ENCODE data around the gene CRISPLD2.
"Not testable (repeated sequence)": the region's sequence is repeated elsewhere in the genome, so short reads cannot be mapped to it uniquely, and the experiment has no call there.

The CRISPLD2 gene

DNA sequence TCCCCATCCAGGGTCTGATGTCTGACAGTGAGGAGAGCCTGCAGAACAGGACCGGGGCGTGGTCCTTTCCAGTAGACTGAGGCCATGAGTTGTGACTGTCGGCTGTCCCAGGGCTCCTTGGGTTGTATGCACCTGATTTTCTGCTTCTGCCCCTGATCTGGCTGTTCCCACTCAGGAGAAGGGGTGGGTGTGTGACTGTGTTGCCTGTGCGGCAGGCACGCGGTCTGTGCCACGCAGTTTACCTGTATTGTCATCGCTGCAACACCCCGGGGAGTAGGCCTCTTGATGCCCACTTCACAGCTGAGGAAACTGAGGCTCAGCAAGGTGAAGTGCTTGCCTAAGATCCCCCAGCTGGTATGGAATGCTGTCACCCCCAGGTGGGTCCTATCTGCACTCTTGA lies 1.4 kb downstream of the CRISPLD2 start:
- no peak for DNase-seq (ENCODE audit: extremely low read depth in 1 of 2, low read depth in 1 of 2)

DNA sequence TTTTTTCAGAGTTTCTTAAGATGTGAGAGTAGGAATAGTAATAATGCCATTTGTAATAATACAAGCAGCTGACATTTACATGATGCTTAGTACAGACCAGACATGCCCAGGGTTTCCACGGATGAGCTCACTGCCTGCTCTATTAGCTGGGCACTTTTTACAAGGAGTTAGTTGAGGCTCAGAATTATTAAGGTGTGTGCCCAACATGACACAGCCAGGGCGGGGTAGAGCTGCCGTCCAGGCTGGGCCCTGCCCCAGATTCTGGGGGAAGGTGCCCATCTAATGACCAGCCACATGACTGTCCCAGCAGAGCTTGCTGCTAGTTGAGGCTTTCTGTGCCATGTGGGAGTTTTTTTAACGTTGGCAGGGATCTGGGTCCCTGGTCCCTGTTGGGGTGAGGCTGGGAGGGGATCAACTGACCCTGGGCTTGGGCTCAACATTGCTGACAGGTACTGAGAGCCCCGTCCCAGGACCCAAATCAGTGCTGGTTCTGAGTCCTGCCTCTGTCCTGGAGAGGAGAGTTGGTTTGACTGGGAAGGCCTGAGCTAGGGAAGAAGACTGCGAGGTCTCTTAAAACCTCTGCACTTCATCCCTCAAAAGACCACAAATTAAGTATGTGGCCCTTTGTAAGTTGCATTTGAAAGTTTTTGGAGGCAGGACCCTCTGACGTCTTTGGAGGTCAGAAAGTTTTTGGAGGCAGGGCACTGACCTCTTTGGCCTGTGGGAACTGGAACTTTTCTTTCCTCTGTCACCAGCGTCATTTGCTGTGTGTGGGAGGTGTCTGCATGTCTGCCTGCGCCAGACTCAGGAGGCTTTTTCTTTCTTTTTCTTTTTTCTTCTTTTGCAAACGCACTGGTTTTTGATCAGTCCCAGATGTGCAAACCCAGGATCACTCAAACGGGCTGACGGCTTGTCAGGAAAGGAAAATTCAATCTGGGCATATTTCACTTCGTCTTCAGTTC lies 2.2 kb downstream of the CRISPLD2 start:
- no peak for DNase-seq (ENCODE audit: extremely low read depth in 1 of 2, low read depth in 1 of 2)

DNA sequence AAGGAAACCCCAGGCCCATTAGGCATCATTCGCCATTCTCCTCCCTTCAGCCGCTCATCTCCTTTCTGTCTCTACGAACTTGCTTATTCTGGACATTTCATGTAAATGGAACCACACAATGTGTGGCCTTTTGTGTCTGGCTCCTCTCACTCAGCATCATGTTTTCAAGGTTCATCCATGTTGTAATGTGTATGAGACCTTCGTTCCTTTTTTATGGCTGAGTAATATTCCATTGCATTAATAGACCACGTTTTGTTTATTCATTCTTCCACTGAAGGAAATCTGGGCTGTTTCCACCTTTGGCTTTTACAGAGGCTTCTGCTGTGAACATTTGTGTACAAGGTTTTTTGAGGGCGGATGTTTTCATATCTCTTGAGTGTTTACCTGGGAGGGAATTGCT lies 3.2 kb downstream of the CRISPLD2 start:
- DNase-seq (ENCODE audit: extremely low read depth in 1 of 2, low read depth in 1 of 2): no peak

DNA sequence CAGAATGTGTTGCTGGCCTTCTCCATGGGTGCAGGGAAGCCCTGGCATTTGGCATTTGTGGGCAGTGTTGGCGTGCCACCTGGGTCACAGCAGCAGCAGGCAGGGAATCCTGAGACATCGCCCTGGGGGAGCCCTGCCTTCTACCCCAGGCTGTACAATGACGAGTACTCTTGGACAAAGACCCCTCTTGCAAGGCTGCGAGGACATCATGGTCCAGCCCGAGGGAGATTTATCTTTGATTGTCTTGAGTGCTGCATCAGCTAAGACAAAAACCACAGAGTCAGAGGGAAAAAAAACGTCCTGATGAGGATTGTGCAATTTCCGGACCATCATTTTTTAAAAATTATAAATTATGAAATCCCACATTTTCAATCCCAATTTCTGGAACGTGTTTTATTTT lies 3.7 kb downstream of the CRISPLD2 start:
- DNase-seq (ENCODE audit: extremely low read depth in 1 of 2, low read depth in 1 of 2): no peak

DNA sequence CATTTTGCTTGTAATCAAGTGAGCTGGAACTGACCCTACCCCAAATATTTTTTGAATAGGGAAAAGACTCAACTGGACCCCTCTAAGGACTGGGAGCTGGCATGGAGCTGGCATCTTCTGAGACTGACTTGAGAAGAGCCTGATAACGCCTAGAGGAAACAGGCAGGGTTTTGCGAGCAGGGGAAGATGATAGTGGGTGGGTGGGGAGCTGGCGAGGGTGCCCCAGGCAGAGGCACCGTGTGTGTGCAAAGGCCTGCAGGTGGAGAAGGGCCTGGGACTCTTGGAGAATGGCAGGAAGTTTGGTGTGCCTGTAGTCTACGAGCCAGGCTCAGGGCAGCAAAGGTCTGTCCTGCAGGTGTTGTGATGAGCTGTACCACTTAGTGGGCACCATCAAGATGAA lies 4.1 kb downstream of the CRISPLD2 start:
- DNase-seq (ENCODE audit: extremely low read depth in 1 of 2, low read depth in 1 of 2): no peak

DNA sequence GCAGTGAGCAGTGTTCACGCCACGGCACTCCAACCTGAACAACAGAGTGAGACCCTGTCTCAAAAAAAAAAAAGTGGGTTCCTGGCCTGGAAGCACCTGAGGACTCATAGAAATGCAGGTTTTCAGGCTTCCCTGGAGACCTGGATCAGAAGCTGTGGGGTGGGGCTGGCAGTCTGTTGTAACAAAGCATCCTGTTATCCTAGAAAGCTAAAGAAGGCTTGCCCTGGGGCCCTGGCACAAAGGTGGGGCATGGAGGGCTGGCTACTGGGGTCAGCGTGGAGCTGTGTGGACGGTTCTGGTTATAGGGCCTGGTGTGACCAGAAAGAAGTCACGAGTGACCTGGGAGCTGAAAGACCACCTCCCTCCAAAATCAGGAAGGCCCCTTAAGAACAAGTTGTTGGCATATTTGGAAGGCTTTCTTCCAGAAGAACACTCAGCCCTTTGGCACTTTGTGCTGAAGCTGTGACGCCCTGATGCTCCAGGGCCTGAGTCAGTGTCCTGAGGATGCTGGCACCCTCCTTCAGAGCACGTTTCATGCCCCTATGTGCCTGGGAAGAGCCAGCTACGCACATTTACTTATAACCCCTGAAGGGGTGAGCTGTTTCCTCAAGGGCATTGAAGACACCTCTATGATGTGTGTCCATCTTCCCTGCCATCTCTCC lies 6.2 kb downstream of the CRISPLD2 start:
- no peak for DNase-seq (ENCODE audit: extremely low read depth in 1 of 2, low read depth in 1 of 2)

DNA sequence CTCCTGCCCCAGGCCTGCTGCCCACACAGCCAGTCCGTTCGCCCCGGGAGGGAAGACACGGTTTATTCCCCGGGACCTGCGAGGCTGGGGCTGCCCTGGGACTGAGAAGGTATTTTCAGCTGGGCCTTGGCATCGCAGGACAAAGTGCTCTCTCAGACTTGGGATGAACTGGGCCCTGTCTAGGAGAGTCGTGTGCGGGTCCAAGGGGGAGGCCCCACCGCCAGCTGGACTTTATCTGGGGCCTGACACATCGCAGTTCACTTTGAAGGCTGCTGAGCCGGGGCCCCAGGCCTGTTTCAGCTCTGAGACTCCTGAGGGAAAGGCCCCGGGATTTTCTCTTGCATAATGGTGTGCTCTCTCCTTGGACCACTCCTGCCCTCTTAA lies 6.8 kb downstream of the CRISPLD2 start:
- no peak for DNase-seq (ENCODE audit: extremely low read depth in 1 of 2, low read depth in 1 of 2)

DNA sequence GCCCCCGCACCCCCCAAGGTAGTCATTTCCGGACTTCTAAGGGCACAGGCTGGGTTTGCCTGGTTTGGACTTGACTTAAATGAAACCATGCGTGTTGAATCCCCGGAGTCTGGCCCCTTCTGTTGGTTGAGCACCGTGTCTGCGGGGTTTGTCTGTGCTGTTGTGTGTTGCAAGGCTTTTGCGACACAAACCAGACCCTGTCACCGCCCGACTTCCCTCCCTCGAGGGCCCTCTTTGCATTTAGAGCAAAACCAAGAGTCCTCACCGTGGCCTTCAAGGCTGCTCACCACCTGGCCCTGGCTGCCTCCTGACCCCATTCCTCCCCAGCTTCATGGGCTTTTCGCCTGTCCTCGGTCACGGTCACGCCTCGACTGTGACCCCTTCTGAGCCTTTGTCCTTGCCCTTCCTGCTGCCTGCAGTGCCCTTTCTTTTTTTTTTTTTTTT lies 7.4 kb downstream of the CRISPLD2 start:
- no peak for DNase-seq (ENCODE audit: extremely low read depth in 1 of 2, low read depth in 1 of 2)

DNA sequence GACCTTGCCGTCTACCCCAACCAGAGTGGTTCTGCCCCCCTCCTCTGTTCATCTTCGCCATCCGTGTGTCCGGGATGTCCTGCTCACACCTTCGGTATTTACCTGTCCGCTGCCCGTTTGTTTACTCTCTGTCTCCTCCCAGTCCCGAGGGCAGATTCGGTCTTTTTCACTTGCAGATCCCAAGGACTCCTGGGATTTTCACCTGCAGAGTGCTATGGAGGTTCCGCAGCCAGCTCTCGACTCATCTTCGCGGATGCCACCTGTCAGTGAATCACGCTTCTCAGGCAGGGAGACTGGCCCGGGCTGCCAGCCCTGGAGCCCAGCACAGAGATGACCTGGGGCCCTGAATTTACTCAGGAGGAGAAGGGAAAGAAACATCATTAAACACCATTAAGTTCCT lies 8.1 kb downstream of the CRISPLD2 start:
- DNase-seq (ENCODE audit: extremely low read depth in 1 of 2, low read depth in 1 of 2): no peak

DNA sequence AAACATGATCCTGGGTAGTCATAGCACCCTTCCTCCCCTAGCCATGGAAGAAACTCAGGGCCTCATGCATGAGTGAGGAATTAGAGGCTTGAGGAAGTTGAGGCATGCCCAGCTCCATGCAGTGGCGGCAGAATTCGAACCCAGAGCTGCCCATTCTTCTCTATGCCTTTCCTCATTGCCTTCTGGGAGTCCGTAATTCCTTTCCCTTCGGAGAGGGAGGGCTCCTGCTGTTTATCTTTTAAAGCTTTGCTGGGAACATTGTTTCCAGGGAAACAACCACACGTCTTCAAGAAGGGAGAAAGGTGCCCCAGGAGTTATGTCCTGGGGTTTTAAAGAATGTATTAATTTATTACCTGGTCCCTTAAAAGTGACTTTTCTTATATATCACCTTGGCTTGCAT lies 8.5 kb downstream of the CRISPLD2 start:
- DNase-seq (ENCODE audit: extremely low read depth in 1 of 2, low read depth in 1 of 2): no peak

DNA sequence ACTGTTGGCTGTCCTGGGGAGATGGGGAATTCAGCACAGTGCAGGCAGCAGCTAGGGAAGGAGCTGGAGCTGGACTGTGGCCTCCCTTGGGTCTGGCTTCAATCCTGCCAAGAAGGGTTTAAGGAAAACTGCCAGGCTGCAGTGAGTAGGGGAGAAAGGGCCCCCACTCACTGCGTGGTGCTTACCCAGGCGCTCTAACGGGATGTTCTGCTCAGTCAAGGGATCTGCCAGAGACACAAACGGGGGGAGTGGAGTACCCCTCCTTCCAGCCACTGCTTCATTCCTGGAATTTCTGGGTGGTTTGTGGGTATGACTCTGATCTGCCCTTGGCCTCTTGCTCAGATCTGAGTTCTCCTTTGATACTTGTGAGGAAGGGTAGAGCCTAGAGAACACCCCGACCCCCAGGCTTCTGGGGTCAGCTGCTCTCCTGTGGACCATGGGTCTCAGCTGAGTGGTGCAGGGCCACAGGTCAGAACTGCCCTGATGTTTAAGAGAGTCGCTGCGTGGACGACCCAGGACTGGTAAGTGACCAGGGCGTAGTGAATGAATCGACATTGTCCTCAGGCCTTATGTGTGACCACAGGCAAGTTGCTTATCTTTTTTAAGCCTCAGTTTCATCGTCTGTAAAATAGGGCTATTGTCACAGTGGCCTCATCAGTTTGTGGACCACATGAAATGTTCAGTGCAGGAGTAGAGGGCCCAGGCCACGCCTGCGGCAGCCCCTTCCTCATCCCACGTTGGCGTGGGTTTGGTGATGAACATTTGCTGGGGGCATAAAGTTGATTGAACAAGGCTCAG lies 9.6 kb downstream of the CRISPLD2 start:
- DNase-seq (ENCODE audit: extremely low read depth in 1 of 2, low read depth in 1 of 2): no peak

DNA sequence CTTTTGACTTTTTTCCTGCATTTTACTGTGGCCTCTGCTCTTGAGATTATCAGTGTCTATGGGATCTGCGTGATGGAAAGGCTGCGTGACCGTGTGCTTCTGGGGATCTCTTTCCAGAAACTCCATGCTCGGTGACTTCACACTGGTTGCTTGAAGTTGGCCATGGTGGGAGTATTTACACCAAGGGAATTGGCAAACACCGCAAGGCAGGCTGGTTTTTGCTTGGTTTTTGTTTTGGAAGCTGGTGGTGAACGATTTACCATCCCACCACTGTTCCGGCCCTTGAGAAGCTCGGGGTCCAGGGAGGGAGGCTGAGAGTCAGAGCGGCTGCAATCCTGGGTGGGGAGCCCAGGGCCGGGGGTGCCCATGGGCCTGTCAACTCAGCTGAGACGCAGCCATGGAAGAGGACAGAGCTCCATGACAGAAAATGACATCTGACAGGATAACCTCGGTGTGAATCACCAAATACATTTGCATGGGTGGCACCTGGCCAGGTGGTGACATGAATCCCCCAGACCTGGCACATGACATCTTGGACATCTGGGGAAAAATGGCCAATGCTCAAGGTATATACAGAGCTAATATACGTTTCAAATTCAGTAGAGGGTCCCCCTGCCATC lies 11.1 kb downstream of the CRISPLD2 start:
- no peak for DNase-seq (ENCODE audit: extremely low read depth in 1 of 2, low read depth in 1 of 2)

DNA sequence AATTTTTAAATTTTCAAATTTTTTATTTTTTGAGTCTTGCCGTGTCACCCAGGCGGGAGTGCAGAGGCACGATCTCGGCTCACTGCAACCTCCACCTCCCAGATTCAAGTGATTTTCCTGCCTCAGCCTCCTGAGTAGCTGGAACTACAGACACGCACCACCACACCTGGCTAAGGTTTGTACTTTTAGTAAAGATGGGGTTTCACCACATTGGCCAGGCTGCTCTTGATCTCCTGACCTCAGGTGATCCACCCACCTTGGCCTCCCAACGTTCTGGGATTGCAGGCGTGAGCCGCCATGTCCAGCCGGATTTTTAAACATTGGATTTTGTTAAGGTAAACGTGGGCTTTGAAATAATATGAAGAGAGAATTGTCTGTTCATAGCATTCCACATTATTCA lies 11.9 kb downstream of the CRISPLD2 start:
- not testable (repeated sequence) for DNase-seq (ENCODE audit: extremely low read depth in 1 of 2, low read depth in 1 of 2)

DNA sequence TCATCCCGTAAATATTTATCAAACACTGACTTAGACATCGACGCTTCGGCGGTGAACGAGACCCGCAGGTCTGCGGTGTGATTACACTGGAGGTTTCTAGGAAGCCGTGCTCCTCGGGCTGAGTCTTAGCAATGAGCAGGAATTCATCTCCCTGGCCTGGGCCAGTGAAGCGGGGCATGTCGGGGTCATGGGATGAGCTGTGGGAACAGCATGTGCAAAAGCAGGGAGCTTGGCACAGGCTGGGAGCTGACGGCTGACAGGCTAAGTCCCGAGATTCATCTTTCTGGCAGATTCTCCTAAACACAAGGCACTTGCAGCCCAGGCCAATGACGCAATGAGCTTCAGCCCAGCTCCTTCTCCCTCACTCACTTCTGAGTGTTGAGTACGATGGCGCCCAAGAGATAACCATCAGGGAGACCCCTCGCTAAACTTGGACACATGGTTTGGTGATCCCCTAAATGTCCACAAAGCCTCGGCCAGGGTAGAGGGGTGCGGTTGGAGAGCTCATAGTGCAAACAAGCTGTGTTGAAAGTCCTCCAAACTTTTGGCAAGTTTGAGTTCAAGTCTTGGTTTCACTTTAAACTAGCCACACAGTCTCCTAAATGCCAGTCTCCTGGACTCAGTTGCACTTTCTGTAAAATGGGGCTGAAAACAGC lies 12.8 kb downstream of the CRISPLD2 start:
- DNase-seq (ENCODE audit: extremely low read depth in 1 of 2, low read depth in 1 of 2): no peak

DNA sequence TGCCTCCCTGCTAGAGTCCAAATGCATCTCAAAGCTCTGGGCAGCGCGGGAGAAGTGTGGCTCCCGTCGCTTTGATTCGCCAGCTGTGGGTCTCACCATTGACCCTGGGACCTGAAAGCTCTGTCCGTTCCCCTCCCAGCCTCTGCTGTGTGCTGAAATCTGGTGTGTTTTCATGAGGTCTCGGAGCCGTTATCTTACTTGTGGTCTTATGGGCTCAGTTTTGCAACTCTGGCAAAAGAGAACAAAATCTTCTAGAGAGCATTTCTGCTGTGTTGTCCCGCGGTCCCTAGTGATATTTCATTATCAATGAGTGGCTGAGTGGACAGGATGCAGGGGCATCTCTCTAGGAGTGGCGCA lies 13.3 kb downstream of the CRISPLD2 start:
- no peak for DNase-seq (ENCODE audit: extremely low read depth in 1 of 2, low read depth in 1 of 2)

DNA sequence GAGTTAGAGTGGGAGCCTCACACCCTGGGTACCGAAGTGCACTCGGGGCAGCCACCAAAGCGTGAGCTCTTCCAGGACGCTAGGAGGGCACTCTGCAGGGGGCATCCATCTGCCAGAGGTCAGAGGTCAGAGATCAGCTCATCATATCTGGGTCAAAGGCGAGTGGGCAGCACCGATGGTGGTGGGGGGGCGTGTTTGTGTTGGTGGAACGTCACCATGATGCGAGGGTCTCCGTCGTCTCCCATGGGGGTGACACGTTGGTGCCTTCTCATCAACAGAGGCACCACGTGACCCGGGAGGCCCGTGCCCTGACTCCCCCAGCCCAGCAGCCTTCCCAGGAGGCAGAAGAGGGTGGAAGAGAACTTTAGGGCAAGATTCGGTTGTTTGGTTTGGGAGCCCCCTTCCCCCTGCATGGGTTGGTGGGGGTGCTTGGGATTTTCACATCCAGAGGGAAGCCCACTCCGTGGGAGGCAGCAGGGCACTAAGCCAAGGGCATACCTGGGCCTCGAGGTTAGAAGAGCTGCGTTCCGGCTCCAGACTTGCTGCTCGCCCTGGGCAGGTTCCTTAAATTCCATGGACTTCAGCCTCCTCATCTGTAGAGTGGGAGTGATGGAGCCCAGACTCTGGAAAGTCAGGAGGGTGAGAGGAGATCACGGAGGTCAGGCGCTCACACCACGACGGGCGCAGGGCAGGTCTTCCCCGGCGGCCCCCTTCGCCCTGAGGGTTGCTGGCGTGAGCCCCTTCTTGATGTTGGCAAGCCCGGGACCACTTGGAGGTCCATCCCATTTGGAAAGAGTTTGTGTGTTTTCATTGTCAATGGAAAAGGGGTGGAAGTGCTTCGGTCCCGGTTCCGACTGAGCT lies 14.0 kb downstream of the CRISPLD2 start:
- no peak for DNase-seq (ENCODE audit: extremely low read depth in 1 of 2, low read depth in 1 of 2)

DNA sequence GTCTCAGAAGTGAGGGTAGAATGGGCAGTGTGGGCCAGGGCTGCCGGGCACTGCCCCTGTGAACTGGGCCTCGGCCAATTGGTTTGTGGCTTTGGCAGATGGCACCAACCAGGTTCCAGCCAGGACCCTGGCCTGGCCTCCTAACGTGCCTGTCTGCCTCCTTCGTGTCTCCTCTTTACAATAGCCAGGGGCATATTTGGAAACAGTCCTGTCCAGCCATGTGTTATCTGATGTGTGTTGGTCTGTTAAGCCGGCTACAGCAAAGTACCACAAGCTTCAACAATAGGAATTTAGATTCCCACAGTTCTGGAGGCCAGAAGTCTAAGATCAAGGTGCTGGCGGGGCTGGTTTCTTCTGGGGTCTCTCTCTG lies 14.6 kb downstream of the CRISPLD2 start:
- DNase-seq (ENCODE audit: extremely low read depth in 1 of 2, low read depth in 1 of 2): no peak

DNA sequence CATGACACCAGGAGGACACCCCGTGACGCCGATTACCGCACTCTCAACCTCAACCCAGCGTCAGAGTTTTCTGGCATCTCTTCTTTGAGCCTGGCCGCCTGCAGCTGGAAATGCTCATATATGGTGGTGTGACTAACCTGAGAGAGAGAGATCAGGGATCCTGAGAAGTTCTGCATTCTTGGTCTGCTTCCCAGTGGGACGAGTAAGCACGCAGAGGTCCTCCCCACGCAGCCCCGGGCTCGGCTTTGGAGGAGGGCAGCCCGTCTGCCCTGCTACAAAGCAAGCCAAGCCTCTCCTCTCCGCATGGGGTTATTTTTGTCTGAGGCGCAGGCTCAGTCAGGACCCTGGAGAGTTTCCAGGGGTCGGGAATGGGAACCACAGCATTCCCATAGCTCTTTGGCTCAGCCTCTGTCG lies 16.5 kb downstream of the CRISPLD2 start:
- no peak for DNase-seq (ENCODE audit: extremely low read depth in 1 of 2, low read depth in 1 of 2)

DNA sequence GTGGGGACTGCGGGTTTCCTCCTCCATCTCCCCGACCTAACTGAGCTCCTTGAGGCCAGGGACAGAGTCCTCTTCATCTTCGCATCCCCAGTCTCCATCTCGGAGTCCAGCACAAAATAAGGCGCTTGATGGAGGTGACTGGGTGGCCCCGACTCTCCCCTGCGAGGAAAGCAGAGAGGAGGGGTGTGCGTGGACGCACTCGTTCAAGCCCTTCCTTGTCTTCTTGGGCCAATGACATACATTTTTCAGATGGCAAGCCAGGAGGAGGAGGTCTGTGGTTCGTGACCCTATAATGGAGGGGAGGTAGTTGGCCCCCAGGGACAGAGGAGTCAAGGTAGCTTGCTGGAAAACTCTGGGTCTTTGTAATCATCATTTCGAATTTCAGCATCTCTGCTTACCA lies 17.2 kb downstream of the CRISPLD2 start:
- DNase-seq (ENCODE audit: extremely low read depth in 1 of 2, low read depth in 1 of 2): no peak

All from stimulated activated CD8-positive, alpha-beta memory T cell treated with anti-CD3 and anti-CD28 coated beads, Interleukin-7, amount 100 ng/mL, for 48 hours (primary cell).